Measurements from ENCODE around the gene CAMP. TPM values are rescaled to one million over a fixed set of nuclear protein-coding genes. Genes with fewer than 3 reads are reported as not detected.

Gene CAMP
- total RNA-seq, 2 experiments from 2014 or later: not detected

GRCh38 chr3:48217449-48217848, 5.8 kb upstream of the CAMP start:
- H3K36me3 ChIP-seq (ENCODE audit: insufficient read depth, low read length): no peaks in the 10 kb centered on the region
- no peak for TF ChIP-seq CTCF (IDR thresholded peaks at IDR 0.05)
- no peaks in the 10 kb centered on the region for H3K4me1 ChIP-seq (ENCODE audit: insufficient read depth, low read length)
- no peaks in the 10 kb centered on the region for H3K36me3 Mint-ChIP-seq (ENCODE audit: low read depth)
- no peak overlapping the region for H3K27ac ChIP-seq (ENCODE audit: low read depth in 1 of 2, low read length in 2 of 2)
- no peak overlapping the region for H3K4me3 ChIP-seq (ENCODE audit: low read length)
- ATAC-seq (ENCODE audit: poor library complexity) (no peak), DNase-seq (no peak)
- no peaks in the 10 kb centered on the region for H3K27me3 Mint-ChIP-seq
- no peak overlapping the region for H3K27ac Mint-ChIP-seq
- H3K27me3 ChIP-seq (ENCODE audit: control insufficient read depth in 1 of 2, insufficient read depth in 2 of 2, low read length in 2 of 2): no peaks in the 10 kb centered on the region
- H3K9me3 Mint-ChIP-seq: no peaks in the 10 kb centered on the region
- ChIA-PET POLR2A (no interaction called here), CTCF (no interaction called here)
- intact Hi-C loops (cut with DNase I, micrococcal nuclease): no loop called here
- H3K4me3 Mint-ChIP-seq: no peak overlapping the region
- no peaks in the 10 kb centered on the region for H3K9me3 ChIP-seq (ENCODE audit: control insufficient read depth in 1 of 2, insufficient read depth in 1 of 2, low read length in 2 of 2)
- H3K4me1 Mint-ChIP-seq (ENCODE audit: low read depth): no peaks in the 10 kb centered on the region

- TF ChIP-seq CTCF (IDR thresholded peaks at IDR 0.05): no peak
- H3K27ac ChIP-seq (ENCODE audit: low read depth in 1 of 2, low read length in 2 of 2): no peak overlapping the region
- ATAC-seq (ENCODE audit: poor library complexity): no peak
- H3K27me3 ChIP-seq (ENCODE audit: control insufficient read depth in 1 of 2, insufficient read depth in 2 of 2, low read length in 2 of 2): no peaks in the 10 kb centered on the region
- H3K4me3 Mint-ChIP-seq: no peak overlapping the region
- H3K27ac Mint-ChIP-seq: no peak overlapping the region
- no peaks in the 10 kb centered on the region for H3K9me3 ChIP-seq (ENCODE audit: control insufficient read depth in 1 of 2, insufficient read depth in 1 of 2, low read length in 2 of 2)
- H3K4me1 Mint-ChIP-seq (ENCODE audit: low read depth): no peaks in the 10 kb centered on the region
- H3K4me1 ChIP-seq (ENCODE audit: insufficient read depth, low read length): no peaks in the 10 kb centered on the region
- no peak for DNase-seq
- H3K4me3 ChIP-seq (ENCODE audit: low read length): no peak overlapping the region
- intact Hi-C loops (cut with DNase I, micrococcal nuclease): no loop called here
- H3K36me3 Mint-ChIP-seq (ENCODE audit: low read depth): no peaks in the 10 kb centered on the region
- ChIA-PET POLR2A (no interaction called here), CTCF (no interaction called here)
- H3K9me3 Mint-ChIP-seq: no peaks in the 10 kb centered on the region
- no peaks in the 10 kb centered on the region for H3K27me3 Mint-ChIP-seq
- no peaks in the 10 kb centered on the region for H3K36me3 ChIP-seq (ENCODE audit: insufficient read depth, low read length)
Measured at GRCh38 chr3:48218537-48218936, 4.8 kb upstream of the CAMP start.

GRCh38 chr3:48219543-48219942, 3.8 kb upstream of the CAMP start:
- H3K27me3 Mint-ChIP-seq: no peaks in the 10 kb centered on the region
- CTCF ChIA-PET: no interaction called here
- H3K27ac Mint-ChIP-seq: no peak overlapping the region
- intact Hi-C loops (cut with DNase I, micrococcal nuclease): no loop called here
- no peak for TF ChIP-seq CTCF (IDR thresholded peaks at IDR 0.05)
- no peak overlapping the region for H3K4me3 Mint-ChIP-seq
- H3K9me3 ChIP-seq (ENCODE audit: control insufficient read depth in 1 of 2, insufficient read depth in 1 of 2, low read length in 2 of 2): no peaks in the 10 kb centered on the region
- H3K36me3 Mint-ChIP-seq (ENCODE audit: low read depth): no peaks in the 10 kb centered on the region
- no peak overlapping the region for H3K4me3 ChIP-seq (ENCODE audit: low read length)
- no peaks in the 10 kb centered on the region for H3K4me1 Mint-ChIP-seq (ENCODE audit: low read depth)
- ATAC-seq (ENCODE audit: poor library complexity) (no peak), DNase-seq (no peak)
- POLR2A ChIA-PET: no interaction called here
- H3K36me3 ChIP-seq (ENCODE audit: insufficient read depth, low read length): no peaks in the 10 kb centered on the region
- H3K27ac ChIP-seq (ENCODE audit: low read depth in 1 of 2, low read length in 2 of 2): no peak overlapping the region
- no peaks in the 10 kb centered on the region for H3K27me3 ChIP-seq (ENCODE audit: control insufficient read depth in 1 of 2, insufficient read depth in 2 of 2, low read length in 2 of 2)
- no peaks in the 10 kb centered on the region for H3K9me3 Mint-ChIP-seq
- H3K4me1 ChIP-seq (ENCODE audit: insufficient read depth, low read length): no peaks in the 10 kb centered on the region
